Fibroblast of lung (primary cell): ENCODE data around the gene TMEM259. TPM values are rescaled to one million over a fixed set of nuclear protein-coding genes. Genes with fewer than 3 reads are reported as not detected.
A peak's percentile ranks its signal among the peaks of the same experiment; 100 is the strongest.

Source experiments
- DNase-seq, 2 donors: peaks; one replicate each; pipeline versions ENCODE4 v3.0.0 to v3.0.0-alpha.2; 2010; ENCODE audit warnings: low read depth in 2 of 2
- H2AFZ ChIP-seq: 2 replicates; pipeline ENCODE4 v1.5.1; 2012; ENCODE audit warnings: low read length, control low read depth, inconsistent platforms
- H3K27ac ChIP-seq: 2 replicates; pipeline ENCODE4 v1.5.1; 2011; ENCODE audit warnings: low read length, control low read depth; ENCODE audit not compliant: insufficient read depth
- H3K27me3 ChIP-seq: 2 replicates; pipeline ENCODE4 v1.5.1; 2011; ENCODE audit warnings: mild to moderate bottlenecking, low read length; ENCODE audit not compliant: control insufficient read depth, insufficient read depth
- H3K36me3 ChIP-seq: 2 replicates; pipeline ENCODE4 v1.5.1; 2011; ENCODE audit warnings: low read length; ENCODE audit not compliant: control insufficient read depth, insufficient read depth
- H3K4me1 ChIP-seq: 2 replicates; pipeline ENCODE4 v1.5.1; 2011; ENCODE audit warnings: low read length; ENCODE audit not compliant: control insufficient read depth, insufficient read depth; ENCODE audit errors: extremely low read depth
- H3K4me2 ChIP-seq: 2 replicates; pipeline ENCODE4 v1.5.1; 2011; ENCODE audit warnings: low read length, control low read depth; ENCODE audit not compliant: insufficient read depth; ENCODE audit errors: extremely low read depth
- H3K4me3 ChIP-seq, 4 experiments: fragments of 200-600 bp in 1 of 4; sonication (generic) in 1 of 4; replicated peaks in 1 of 4; 2 replicates each; pipeline ENCODE4 v1.5.1; 2011 to 2016; ENCODE audit warnings: low read length in 4 of 4, low read depth in 3 of 4, mild to moderate bottlenecking in 3 of 4, control low read depth in 2 of 4, inconsistent platforms in 1 of 4, mixed read lengths in 1 of 4; ENCODE audit not compliant: insufficient read depth in 1 of 4; ENCODE audit errors: control extremely low read depth in 1 of 4
- H3K79me2 ChIP-seq: 2 replicates; pipeline ENCODE4 v1.5.1; 2012; ENCODE audit warnings: mild to moderate bottlenecking, low read length, inconsistent platforms; ENCODE audit not compliant: control insufficient read depth, insufficient read depth
- H3K9ac ChIP-seq: 2 replicates; pipeline ENCODE4 v1.5.1; 2011; ENCODE audit warnings: mild to moderate bottlenecking, low read length, control low read depth; ENCODE audit not compliant: insufficient read depth
- H3K9me3 ChIP-seq: 2 replicates; pipeline ENCODE4 v1.5.1; 2012; ENCODE audit warnings: low read depth, low read length; ENCODE audit not compliant: control insufficient read depth, insufficient read depth
- H4K20me1 ChIP-seq: 2 replicates; pipeline ENCODE4 v1.5.1; 2011; ENCODE audit warnings: low read length; ENCODE audit not compliant: control insufficient read depth, insufficient read depth; ENCODE audit errors: extremely low read depth
- CTCF ChIP-seq, 2 donors: IDR thresholded peaks in 1 of 2; conservative IDR thresholded peaks in 1 of 2; 1 replicate in 1 of 2; 2 replicates in 1 of 2; pipeline ENCODE4 v1.5.1; 2011 to 2012; ENCODE audit warnings: low read length in 2 of 2, control low read depth in 1 of 2, inconsistent platforms in 1 of 2, low read depth in 1 of 2, mild to moderate bottlenecking in 1 of 2
- EZH2 ChIP-seq: IDR thresholded peaks from 2 replicates; pipeline ENCODE4 v1.5.1; 2012; ENCODE audit warnings: low read length, control low read depth, mild to moderate bottlenecking; ENCODE audit errors: missing control alignments
- polyA plus RNA-seq, 2 donors: library from polyadenylated mRNA; depleted of rRNA in 1 of 2; stranded (reverse) in 1 of 2; unstranded in 1 of 2; fragments of >200 nt; gene quantifications; 2 replicates each; pipeline ENCODE4 v1.2.1, GENCODE V29; 2011 to 2012; ENCODE audit warnings: missing spikeins in 1 of 2
- total RNA-seq: library from RNA; depleted of rRNA; stranded (reverse); fragments of >200 nt; gene quantifications from 2 replicates; pipeline ENCODE4 v1.2.1, GENCODE V29; 2014

The TMEM259 gene
- total and polyA plus RNA-seq, 2 donors (not counting 1 experiment from before 2014, with no cell fraction given) = 57.8 to 67.1 TPM

GRCh38 chr19:980133-980998, 40.6 kb downstream of the TMEM259 start:
- no peak for DNase-seq
- Histone ChIP-seq H3K4me1 (peaks cover 16% of the 10 kb centered on the region), H3K9ac (peak overlapping the region; percentile 8), H3K9me3 (no peaks in the 10 kb centered on the region), H3K4me3 (no peak overlapping the region), H3K4me2 (peak overlapping the region; percentile 15), H3K36me3 (no peaks in the 10 kb centered on the region), H2AFZ (no peak overlapping the region), H3K27me3 (no peaks in the 10 kb centered on the region), H3K79me2 (peaks cover 7% of the 10 kb centered on the region), H4K20me1 (no peaks in the 10 kb centered on the region), H3K27ac (no peak overlapping the region)
- TF ChIP-seq EZH2 = no peak
- no peak for TF ChIP-seq CTCF (conservative IDR thresholded peaks at IDR 0.05 in 1 of 2, IDR thresholded peaks at IDR 0.05 in 1 of 2; ENCODE audit: low read depth in 1 of 2, low read length in 2 of 2)

GRCh38 chr19:979318-979741, 41.6 kb downstream of the TMEM259 start:
- no peaks in the 10 kb centered on the region for H3K27me3 ChIP-seq
- H3K36me3 ChIP-seq = no peaks in the 10 kb centered on the region
- no peak overlapping the region for H3K27ac ChIP-seq

More at GRCh38 chr19:979318-979741, 41.6 kb downstream of the TMEM259 start:
- no peak overlapping the region for H3K4me2 ChIP-seq
- TF ChIP-seq CTCF (conservative IDR thresholded peaks at IDR 0.05 in 1 of 2, IDR thresholded peaks at IDR 0.05 in 1 of 2; ENCODE audit: low read depth in 1 of 2, low read length in 2 of 2) (no peak), EZH2 (no peak)
- no peak overlapping the region for H2AFZ ChIP-seq
- H3K9ac ChIP-seq = no peak overlapping the region
- peaks cover under 1% of the 10 kb centered on the region for H3K79me2 ChIP-seq
- H3K9me3 ChIP-seq = no peaks in the 10 kb centered on the region
- H3K4me1 ChIP-seq = peaks cover 13% of the 10 kb centered on the region
- H4K20me1 ChIP-seq = no peaks in the 10 kb centered on the region
- no peak overlapping the region for H3K4me3 ChIP-seq
- DNase-seq = no peak
